AG09319 (cell line): Measurements from ENCODE around the gene TXNRD1.

Source experiments
- DNase-seq: peaks from one replicate; pipeline ENCODE4 v3.0.0-alpha.2; 2010; ENCODE audit warnings: low read depth; ENCODE audit errors: extremely low read depth
- TF ChIP-seq, protein P1 (sequence below): IDR thresholded peaks from 2 replicates; pipeline ENCODE4 v1.5.1; 2011; ENCODE audit warnings: low read depth, mild to moderate bottlenecking, inconsistent platforms, low read length, moderate library complexity

The TXNRD1 gene

DNA sequence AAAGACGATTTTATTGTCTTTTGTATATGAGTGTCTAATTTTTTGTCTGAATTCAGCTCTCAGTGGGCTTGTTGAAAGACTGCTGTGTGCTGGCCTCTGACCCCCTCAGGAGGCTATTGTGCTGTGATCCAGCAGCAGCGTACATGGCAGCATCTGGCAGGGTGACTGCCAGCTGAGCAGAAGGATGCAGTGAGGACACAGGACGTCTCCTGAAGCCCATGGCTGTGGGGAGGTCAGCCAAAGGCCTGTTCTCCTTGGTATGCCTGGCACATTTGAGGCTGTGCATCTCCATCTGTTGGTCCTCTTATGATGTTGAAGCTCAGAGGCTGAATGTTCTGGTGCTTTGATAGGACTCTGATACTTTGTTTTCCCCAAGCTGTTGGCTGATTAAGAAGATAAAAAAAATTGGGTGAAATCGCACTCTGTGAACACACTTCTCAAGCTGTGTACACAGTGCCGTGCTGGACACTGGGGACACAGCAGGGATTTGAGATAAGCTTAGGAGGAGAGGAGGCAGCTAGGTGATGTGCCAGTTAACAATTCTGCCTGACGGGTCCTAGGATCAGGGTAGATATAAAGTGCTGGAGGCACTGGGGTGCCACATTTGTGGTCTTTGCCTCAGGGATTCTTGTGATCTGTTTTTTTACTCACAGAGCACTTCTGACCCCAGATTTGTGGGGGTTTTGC lies 125.5 kb downstream of the TXNRD1 start:
- DNase-seq, result no peak
- TF ChIP-seq, protein P1, sequence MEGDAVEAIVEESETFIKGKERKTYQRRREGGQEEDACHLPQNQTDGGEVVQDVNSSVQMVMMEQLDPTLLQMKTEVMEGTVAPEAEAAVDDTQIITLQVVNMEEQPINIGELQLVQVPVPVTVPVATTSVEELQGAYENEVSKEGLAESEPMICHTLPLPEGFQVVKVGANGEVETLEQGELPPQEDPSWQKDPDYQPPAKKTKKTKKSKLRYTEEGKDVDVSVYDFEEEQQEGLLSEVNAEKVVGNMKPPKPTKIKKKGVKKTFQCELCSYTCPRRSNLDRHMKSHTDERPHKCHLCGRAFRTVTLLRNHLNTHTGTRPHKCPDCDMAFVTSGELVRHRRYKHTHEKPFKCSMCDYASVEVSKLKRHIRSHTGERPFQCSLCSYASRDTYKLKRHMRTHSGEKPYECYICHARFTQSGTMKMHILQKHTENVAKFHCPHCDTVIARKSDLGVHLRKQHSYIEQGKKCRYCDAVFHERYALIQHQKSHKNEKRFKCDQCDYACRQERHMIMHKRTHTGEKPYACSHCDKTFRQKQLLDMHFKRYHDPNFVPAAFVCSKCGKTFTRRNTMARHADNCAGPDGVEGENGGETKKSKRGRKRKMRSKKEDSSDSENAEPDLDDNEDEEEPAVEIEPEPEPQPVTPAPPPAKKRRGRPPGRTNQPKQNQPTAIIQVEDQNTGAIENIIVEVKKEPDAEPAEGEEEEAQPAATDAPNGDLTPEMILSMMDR, result no peak

- TF ChIP-seq, protein P1, result no peak
- no peak for DNase-seq
Measured at GRCh38 chr12:104342147-104342546, 126.6 kb downstream of the TXNRD1 start.

DNA sequence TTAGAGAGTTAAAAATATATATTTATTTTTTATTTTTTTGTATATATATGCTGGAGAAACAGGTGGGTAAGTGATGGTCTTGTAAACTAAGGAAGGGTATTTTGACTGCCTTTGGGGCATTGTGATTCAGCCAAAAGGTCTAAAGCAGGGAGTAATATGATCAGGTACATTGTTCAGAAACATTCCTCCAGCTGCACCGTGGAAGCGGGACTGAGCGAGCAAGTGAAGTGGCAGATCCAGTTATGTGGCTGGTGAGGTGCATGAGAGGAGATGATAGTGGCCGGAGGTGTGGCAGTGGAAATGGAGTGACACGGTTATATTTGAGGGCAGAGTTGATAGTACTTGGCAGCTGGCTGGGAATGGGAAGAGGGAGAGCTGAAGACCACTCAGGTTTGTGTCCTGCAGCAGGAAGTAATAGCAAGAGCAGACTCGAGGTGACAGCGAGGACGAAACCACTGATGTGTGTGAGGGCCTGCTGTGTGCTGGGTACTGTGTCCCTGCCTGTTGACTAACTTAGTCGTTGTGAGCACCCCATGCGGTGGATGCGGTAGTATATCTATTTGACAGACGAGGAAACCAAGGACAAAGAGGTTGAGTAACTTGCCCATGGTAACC lies 127.2 kb downstream of the TXNRD1 start:
- TF ChIP-seq, protein P1, result no peak

GRCh38 chr12:104344682-104345081 lies 129.1 kb downstream of the TXNRD1 start:
- TF ChIP-seq, protein P1, result no peak
- no peak for DNase-seq

More for the DNA sequence above, 127.2 kb downstream of the TXNRD1 start:
- DNase-seq, result no peak

DNA sequence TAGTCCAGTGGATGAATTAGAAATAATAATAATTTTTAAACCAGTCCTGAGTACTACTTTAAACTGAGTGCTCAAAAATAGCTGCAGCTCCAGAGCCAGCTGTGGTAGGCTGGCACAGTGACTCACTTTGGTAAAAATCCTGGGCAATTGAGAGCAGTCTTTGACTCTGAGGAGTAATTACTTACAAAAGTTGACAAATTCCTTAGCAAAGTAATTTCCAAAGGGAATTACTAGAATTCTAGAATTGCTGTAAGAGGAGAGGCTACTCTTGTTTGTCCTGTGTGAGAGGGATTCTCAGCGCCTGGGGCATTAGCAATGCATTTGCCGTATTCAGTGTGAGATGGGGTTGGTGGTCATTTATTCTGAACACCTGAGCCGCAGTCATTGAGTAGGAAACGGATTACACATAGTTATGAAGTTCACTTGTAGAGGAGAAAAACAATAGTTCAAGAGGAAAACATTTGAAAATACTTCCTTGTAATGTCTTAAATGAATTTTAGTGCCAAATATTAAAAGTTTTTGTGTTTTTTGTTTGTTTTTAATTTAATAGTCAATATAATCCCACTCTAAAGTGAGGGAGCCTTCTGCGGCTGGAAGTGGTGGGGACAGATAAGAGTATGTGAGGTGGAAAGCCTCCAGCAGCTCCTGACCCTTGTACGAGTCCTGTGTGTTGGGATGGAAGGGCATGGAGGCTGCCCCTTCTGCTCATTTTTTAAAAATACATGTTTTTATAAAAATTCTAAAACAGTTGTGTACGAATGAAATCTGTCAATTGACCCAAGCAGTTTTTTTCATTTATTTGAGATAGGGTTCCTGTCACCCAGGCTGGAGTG lies 129.9 kb downstream of the TXNRD1 start:
- TF ChIP-seq, protein P1, result no peak
- no peak for DNase-seq

DNA sequence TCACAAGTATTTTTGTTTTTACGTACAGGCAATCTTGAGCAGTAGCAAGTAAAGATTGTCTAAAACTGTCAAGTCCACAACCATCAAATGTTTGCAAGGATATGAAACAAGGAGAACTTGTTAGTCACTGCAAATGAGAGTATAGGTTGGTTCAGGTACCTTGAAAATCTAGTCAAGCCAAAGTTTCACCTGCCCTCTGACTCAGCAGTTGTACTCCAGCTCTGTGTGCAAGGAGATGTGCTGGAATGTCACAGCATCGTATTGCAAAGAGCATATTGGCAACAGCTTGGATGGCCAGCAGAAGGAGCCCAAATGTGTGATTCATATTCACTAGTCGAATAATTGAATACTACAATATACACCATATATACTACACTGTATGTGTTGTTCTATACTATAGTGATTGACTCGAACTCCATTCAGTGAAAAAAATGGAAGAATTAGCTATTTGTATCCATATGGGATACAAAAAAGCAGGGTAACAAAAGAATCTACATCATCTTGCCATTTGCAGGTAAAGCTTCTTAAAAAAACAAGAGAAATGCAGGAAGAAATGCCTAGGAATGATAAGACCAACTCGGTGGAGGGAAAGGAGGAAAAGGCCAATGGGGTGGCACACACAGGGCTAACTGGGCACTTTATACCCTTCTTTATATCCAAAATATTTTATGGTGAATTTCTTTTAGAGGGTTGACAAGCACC lies 131.9 kb downstream of the TXNRD1 start:
- TF ChIP-seq, protein P1, result no peak
- no peak for DNase-seq
